ENCODE results near the gene TGFB1I1.

Gene TGFB1I1

DNA sequence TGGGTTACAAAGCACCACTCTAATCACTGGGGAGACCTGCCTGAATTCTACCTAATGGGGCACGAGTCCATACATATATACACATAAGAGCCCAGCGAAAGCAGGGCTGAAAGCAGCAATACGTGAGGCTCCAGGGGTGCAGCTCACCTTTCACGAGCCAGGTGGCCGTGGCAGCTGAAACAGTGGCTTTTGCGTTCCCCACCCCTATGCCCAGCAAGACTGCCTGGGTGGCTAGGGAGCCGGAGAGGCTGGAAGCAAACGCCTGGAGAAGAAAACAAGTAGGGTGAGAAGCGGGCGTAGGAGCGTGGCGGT is 35.6 kb downstream of the TGFB1I1 start:
- TF ChIP-seq CREB1 (IDR thresholded peaks at IDR 0.05; ENCODE audit: low read depth) (no peak), NFIC (IDR thresholded peaks at IDR 0.05) (no peak), YY1 (IDR thresholded peaks at IDR 0.05; ENCODE audit: low read depth) (no peak), CEBPB (IDR thresholded peaks at IDR 0.05) (no peak), EP300 (IDR thresholded peaks at IDR 0.05; ENCODE audit: borderline replicate concordance) (no peak), TEAD4 (IDR thresholded peaks at IDR 0.05) (no peak), TCF12 (IDR thresholded peaks at IDR 0.05; ENCODE audit: low read depth) (no peak), EGR1 (IDR thresholded peaks at IDR 0.05) (no peak), FOXM1 (IDR thresholded peaks at IDR 0.05; ENCODE audit: borderline replicate concordance, low read depth) (no peak), ZBTB7A (IDR thresholded peaks at IDR 0.05; ENCODE audit: low read depth) (no peak), TAF1 (IDR thresholded peaks at IDR 0.05; ENCODE audit: low read depth) (no peak), RAD21 (IDR thresholded peaks at IDR 0.05; ENCODE audit: low read depth) (no peak)
- TF ChIP-seq, protein P1, sequence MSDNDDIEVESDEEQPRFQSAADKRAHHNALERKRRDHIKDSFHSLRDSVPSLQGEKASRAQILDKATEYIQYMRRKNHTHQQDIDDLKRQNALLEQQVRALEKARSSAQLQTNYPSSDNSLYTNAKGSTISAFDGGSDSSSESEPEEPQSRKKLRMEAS (IDR thresholded peaks at IDR 0.05): no peak
- TF ChIP-seq, protein P2, sequence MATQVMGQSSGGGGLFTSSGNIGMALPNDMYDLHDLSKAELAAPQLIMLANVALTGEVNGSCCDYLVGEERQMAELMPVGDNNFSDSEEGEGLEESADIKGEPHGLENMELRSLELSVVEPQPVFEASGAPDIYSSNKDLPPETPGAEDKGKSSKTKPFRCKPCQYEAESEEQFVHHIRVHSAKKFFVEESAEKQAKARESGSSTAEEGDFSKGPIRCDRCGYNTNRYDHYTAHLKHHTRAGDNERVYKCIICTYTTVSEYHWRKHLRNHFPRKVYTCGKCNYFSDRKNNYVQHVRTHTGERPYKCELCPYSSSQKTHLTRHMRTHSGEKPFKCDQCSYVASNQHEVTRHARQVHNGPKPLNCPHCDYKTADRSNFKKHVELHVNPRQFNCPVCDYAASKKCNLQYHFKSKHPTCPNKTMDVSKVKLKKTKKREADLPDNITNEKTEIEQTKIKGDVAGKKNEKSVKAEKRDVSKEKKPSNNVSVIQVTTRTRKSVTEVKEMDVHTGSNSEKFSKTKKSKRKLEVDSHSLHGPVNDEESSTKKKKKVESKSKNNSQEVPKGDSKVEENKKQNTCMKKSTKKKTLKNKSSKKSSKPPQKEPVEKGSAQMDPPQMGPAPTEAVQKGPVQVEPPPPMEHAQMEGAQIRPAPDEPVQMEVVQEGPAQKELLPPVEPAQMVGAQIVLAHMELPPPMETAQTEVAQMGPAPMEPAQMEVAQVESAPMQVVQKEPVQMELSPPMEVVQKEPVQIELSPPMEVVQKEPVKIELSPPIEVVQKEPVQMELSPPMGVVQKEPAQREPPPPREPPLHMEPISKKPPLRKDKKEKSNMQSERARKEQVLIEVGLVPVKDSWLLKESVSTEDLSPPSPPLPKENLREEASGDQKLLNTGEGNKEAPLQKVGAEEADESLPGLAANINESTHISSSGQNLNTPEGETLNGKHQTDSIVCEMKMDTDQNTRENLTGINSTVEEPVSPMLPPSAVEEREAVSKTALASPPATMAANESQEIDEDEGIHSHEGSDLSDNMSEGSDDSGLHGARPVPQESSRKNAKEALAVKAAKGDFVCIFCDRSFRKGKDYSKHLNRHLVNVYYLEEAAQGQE (IDR thresholded peaks at IDR 0.05; ENCODE audit: low read depth): no peak
- TF ChIP-seq, protein P3, sequence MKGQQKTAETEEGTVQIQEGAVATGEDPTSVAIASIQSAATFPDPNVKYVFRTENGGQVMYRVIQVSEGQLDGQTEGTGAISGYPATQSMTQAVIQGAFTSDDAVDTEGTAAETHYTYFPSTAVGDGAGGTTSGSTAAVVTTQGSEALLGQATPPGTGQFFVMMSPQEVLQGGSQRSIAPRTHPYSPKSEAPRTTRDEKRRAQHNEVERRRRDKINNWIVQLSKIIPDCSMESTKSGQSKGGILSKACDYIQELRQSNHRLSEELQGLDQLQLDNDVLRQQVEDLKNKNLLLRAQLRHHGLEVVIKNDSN (IDR thresholded peaks at IDR 0.05): no peak

DNA sequence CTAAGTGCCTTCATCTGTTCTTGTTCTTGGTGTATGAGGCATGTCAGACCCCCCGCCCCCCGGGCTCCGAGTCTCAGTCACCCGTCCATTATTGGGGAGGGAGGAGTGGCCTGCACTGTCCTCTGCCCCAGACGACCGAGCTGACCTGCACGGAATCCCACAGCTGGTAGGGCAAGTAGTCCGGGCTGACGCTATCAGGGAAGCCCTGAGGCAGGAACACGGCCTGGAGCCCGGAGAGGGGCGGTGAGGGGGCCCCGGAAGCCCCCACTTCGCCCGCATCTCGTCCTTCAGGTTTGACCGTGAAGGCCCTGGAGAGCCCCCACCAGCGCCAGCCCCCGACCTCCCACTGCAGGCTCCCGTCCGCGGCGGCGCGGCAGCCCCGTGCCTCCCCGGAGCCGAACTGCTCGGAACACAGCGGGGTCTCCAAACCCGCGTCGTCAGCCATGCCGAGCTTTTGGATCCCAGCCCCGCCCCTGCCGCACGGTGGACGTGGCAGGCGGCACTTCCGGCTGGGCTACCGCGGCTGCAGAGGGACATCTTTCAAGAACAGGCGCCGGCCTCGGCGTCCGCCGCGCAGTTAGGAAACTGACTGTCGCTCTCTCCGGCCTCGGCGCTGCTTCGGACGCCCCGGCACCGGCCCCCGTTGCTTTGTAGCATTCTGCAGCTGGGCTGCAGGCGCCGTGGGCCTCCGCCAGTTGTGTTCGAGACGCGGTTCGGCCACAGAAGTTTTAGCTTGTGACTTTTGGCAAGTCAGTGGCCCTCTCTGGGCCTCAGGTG is 36.2 kb downstream of the TGFB1I1 start, which contains the start of gene RUSF1:
RUSF1 (minus strand) TSS at position 463 of the 777 bp plus-strand sequence; CDS start at position 445, 18 bp downstream.
- TF ChIP-seq TCF12 (IDR thresholded peaks at IDR 0.05; ENCODE audit: low read depth) (peak; percentile 67; the same call in 1 of the 2 replicates), TEAD4 (IDR thresholded peaks at IDR 0.05) (peak; percentile 4; the same call in 1 of the 2 replicates), NFIC (IDR thresholded peaks at IDR 0.05) (no peak), ZBTB7A (IDR thresholded peaks at IDR 0.05; ENCODE audit: low read depth) (peak; percentile 72; the same call in 1 of the 2 replicates), FOXM1 (IDR thresholded peaks at IDR 0.05; ENCODE audit: borderline replicate concordance, low read depth) (no peak), EP300 (IDR thresholded peaks at IDR 0.05; ENCODE audit: borderline replicate concordance) (no peak), YY1 (IDR thresholded peaks at IDR 0.05; ENCODE audit: low read depth) (peak; percentile 89), RAD21 (IDR thresholded peaks at IDR 0.05; ENCODE audit: low read depth) (no peak), EGR1 (IDR thresholded peaks at IDR 0.05) (no peak), CREB1 (IDR thresholded peaks at IDR 0.05; ENCODE audit: low read depth) (peak; percentile 52; the same call in 1 of the 2 replicates), CEBPB (IDR thresholded peaks at IDR 0.05) (no peak), TAF1 (IDR thresholded peaks at IDR 0.05; ENCODE audit: low read depth) (peak; percentile 96)
- TF ChIP-seq, protein P3 (IDR thresholded peaks at IDR 0.05): no peak
- TF ChIP-seq, protein P2 (IDR thresholded peaks at IDR 0.05; ENCODE audit: low read depth): peak; percentile 12; the same call in 1 of the 2 replicates
- TF ChIP-seq, protein P1 (IDR thresholded peaks at IDR 0.05): peak; percentile 88

DNA sequence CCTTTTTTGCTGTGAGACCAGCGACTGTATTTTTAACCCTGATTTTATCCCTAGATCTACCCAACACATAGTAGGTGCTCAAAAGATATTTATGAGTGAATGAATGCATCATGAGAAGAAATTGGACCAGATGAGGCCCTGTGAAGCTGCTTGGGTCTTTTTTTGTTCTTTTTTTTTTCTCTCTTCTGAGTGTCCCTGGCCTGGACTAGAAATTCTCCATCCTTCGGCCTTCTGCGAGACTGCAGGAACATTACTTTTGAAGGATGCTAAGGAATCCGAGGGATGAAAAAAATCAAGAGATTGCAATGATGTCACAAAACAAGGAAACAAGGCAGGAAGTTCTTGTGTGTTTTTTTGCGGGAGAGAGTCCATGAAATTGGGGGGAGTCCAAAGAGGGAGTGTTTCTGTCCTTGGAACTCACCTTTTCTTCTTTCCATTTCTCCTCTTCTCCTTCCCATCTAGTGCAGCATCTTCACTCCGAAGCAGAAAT is 36.8 kb downstream of the TGFB1I1 start:
- no peak for TF ChIP-seq EGR1 (IDR thresholded peaks at IDR 0.05)
- TF ChIP-seq RAD21 (IDR thresholded peaks at IDR 0.05; ENCODE audit: low read depth): no peak
- no peak for TF ChIP-seq TEAD4 (IDR thresholded peaks at IDR 0.05)
- TF ChIP-seq TCF12 (IDR thresholded peaks at IDR 0.05; ENCODE audit: low read depth): no peak
- no peak for TF ChIP-seq ZBTB7A (IDR thresholded peaks at IDR 0.05; ENCODE audit: low read depth)
- no peak for TF ChIP-seq CEBPB (IDR thresholded peaks at IDR 0.05)
- TF ChIP-seq NFIC (IDR thresholded peaks at IDR 0.05): no peak
- TF ChIP-seq, protein P1 (IDR thresholded peaks at IDR 0.05): no peak
- TF ChIP-seq TAF1 (IDR thresholded peaks at IDR 0.05; ENCODE audit: low read depth): no peak
- TF ChIP-seq, protein P2 (IDR thresholded peaks at IDR 0.05; ENCODE audit: low read depth): no peak
- TF ChIP-seq YY1 (IDR thresholded peaks at IDR 0.05; ENCODE audit: low read depth): no peak
- TF ChIP-seq CREB1 (IDR thresholded peaks at IDR 0.05; ENCODE audit: low read depth): no peak
- TF ChIP-seq FOXM1 (IDR thresholded peaks at IDR 0.05; ENCODE audit: borderline replicate concordance, low read depth): no peak
- TF ChIP-seq, protein P3 (IDR thresholded peaks at IDR 0.05): no peak
- TF ChIP-seq EP300 (IDR thresholded peaks at IDR 0.05; ENCODE audit: borderline replicate concordance): no peak

All from Ishikawa (cell line).